ENCODE results near the gene PCNX1. TPM values are rescaled to one million over a fixed set of nuclear protein-coding genes. Genes with fewer than 3 reads are reported as not detected.
A peak's percentile ranks its signal among the peaks of the same experiment; 100 is the strongest.

PCNX1 gene
- total RNA-seq, 1 experiment from 2014 or later = 23.3 TPM

- intact Hi-C loops (cut with micrococcal nuclease) = loop anchor here (1.0 to 5.0 kb wide), 3 partner anchors 15 to 114 kb away; partner anchors contain the start of gene PCNX1
- TF ChIP-seq CTCF (conservative IDR thresholded peaks at IDR 0.05; ENCODE audit: low read depth, low read length) = no peak
- Histone ChIP-seq H3K4me1 (ENCODE audit: insufficient read depth, low read length) (peaks cover 22% of the 10 kb centered on the region), H3K4me2 (ENCODE audit: low read length) (peak overlapping the region; percentile 47), H3K79me2 (ENCODE audit: low read length) (no peaks in the 10 kb centered on the region), H4K20me1 (ENCODE audit: low read length) (no peaks in the 10 kb centered on the region; the same call in 1 of the 2 replicates), H3K9ac (ENCODE audit: low read length) (no peak overlapping the region; the same call in 1 of the 2 replicates), H2AFZ (ENCODE audit: low read length) (no peak overlapping the region; the same call in 1 of the 2 replicates), H3K4me3 (ENCODE audit: low read length) (peak overlapping the region; percentile 27), H3F3A (ENCODE audit: low read length, unreplicated experiment) (peaks cover 4% of the 10 kb centered on the region), H3K27ac (ENCODE audit: low read length) (peak overlapping the region; percentile 84), H3K27me3 (ENCODE audit: low read length) (no peaks in the 10 kb centered on the region), H3K9me2 (replicated peaks; ENCODE audit: low read length) (no peaks in the 10 kb centered on the region), H3K9me3 (ENCODE audit: low read length) (no peaks in the 10 kb centered on the region), H3K36me3 (ENCODE audit: low read depth, low read length) (peaks cover 4% of the 10 kb centered on the region; the same call in 1 of the 2 replicates)
- DNase-seq (peak; percentile 96), ATAC-seq (peak; percentile 95)
- no TSS peak for BruUV-seq (replicated peaks)
- CTCF ChIA-PET = interaction anchor here (0.7 kb wide), 1 partner anchor 1645 kb away, joined by 3 read pairs; no protein-coding TSS in a partner anchor
- POLR2A ChIA-PET (ENCODE audit: unreplicated experiment) = interaction anchor here (0.6 kb wide), 1 partner anchor 15 kb away, joined by 3 read pairs; no protein-coding TSS in a partner anchor
Measured at GRCh38 chr14:71021347-71022011, 114.2 kb downstream of the PCNX1 start.

- H3K9me2 ChIP-seq (replicated peaks; ENCODE audit: low read length) = no peaks in the 10 kb centered on the region
- no TSS peak for BruUV-seq (replicated peaks)
- TF ChIP-seq EZH2phosphoT487 (IDR thresholded peaks at IDR 0.05; ENCODE audit: borderline replicate concordance, low read length) = no peak
- ATAC-seq (peak; percentile 50), DNase-seq (peak; percentile 55)
- peak overlapping the region; percentile 69 for H3K4me2 ChIP-seq (ENCODE audit: low read length)
- peak overlapping the region; percentile 17 for H3K4me3 ChIP-seq (ENCODE audit: low read length)
- H2AFZ ChIP-seq (ENCODE audit: low read length) = no peak overlapping the region
- H3K9me3 ChIP-seq (ENCODE audit: low read length) = no peaks in the 10 kb centered on the region
- ChIA-PET CTCF (interaction anchor here (0.7 kb wide), 1 partner anchor 1644 kb away, joined by 3 read pairs; no protein-coding TSS in a partner anchor), POLR2A (ENCODE audit: unreplicated experiment) (interaction anchor here (0.6 kb wide), 3 partner anchors 14 to 1980 kb away, joined by 3 to 13 read pairs (median 3); no protein-coding TSS in a partner anchor)
- H3K27ac ChIP-seq (ENCODE audit: low read length) = peak overlapping the region; percentile 83
- no peaks in the 10 kb centered on the region for H3K79me2 ChIP-seq (ENCODE audit: low read length)
- H4K20me1 ChIP-seq (ENCODE audit: low read length) = no peaks in the 10 kb centered on the region; the same call in 1 of the 2 replicates
- intact Hi-C loops (cut with micrococcal nuclease) = loop anchor here (1.0 to 5.0 kb wide), 3 partner anchors 16 to 115 kb away; partner anchors contain the start of gene PCNX1
- H3K9ac ChIP-seq (ENCODE audit: low read length) = peak overlapping the region; percentile 40
- H3K27me3 ChIP-seq (ENCODE audit: low read length) = no peaks in the 10 kb centered on the region
- H3K4me1 ChIP-seq (ENCODE audit: insufficient read depth, low read length) = peaks cover 22% of the 10 kb centered on the region
- peaks cover 4% of the 10 kb centered on the region for H3F3A ChIP-seq (ENCODE audit: low read length, unreplicated experiment)
- peaks cover 4% of the 10 kb centered on the region; the same call in 1 of the 2 replicates for H3K36me3 ChIP-seq (ENCODE audit: low read depth, low read length)
Measured at GRCh38 chr14:71022012-71022869, 115.0 kb downstream of the PCNX1 start.

- no peaks in the 10 kb centered on the region for H3K79me2 ChIP-seq (ENCODE audit: low read length)
- H3K9me2 ChIP-seq (replicated peaks; ENCODE audit: low read length) = no peaks in the 10 kb centered on the region
- no peaks in the 10 kb centered on the region for H3F3A ChIP-seq (ENCODE audit: low read length, unreplicated experiment)
- CTCF ChIA-PET = no interaction called here
- POLR2A ChIA-PET (ENCODE audit: unreplicated experiment) = interaction anchor here (0.6 kb wide), 1 partner anchor 1979 kb away, joined by 13 read pairs; no protein-coding TSS in a partner anchor
- H3K27me3 ChIP-seq (ENCODE audit: low read length) = no peaks in the 10 kb centered on the region
- H3K4me1 ChIP-seq (ENCODE audit: insufficient read depth, low read length) = peaks cover 22% of the 10 kb centered on the region
- intact Hi-C loops (cut with micrococcal nuclease) = loop anchor here (1.0 to 5.0 kb wide), 3 partner anchors 17 to 116 kb away; partner anchors contain the start of gene PCNX1
- no peak overlapping the region for H2AFZ ChIP-seq (ENCODE audit: low read length)
- peak overlapping the region; percentile 17; the same call in 1 of the 2 replicates for H3K4me3 ChIP-seq (ENCODE audit: low read length)
- no peaks in the 10 kb centered on the region; the same call in 1 of the 2 replicates for H4K20me1 ChIP-seq (ENCODE audit: low read length)
- ATAC-seq (no peak), DNase-seq (no peak)
- TF ChIP-seq CTCF (conservative IDR thresholded peaks at IDR 0.05; ENCODE audit: low read depth, low read length) (no peak), EZH2phosphoT487 (IDR thresholded peaks at IDR 0.05; ENCODE audit: borderline replicate concordance, low read length) (no peak), EZH2 (IDR thresholded peaks at IDR 0.05; ENCODE audit: low read length, unreplicated experiment) (no peak)
- H3K36me3 ChIP-seq (ENCODE audit: low read depth, low read length) = peaks cover 4% of the 10 kb centered on the region; the same call in 1 of the 2 replicates
- H3K9me3 ChIP-seq (ENCODE audit: low read length) = no peaks in the 10 kb centered on the region
- TSS peak; percentile 32 for BruUV-seq (replicated peaks)
- peak overlapping the region; percentile 83 for H3K27ac ChIP-seq (ENCODE audit: low read length)
- no peak overlapping the region for H3K9ac ChIP-seq (ENCODE audit: low read length)
- H3K4me2 ChIP-seq (ENCODE audit: low read length) = peak overlapping the region; percentile 69
Measured at GRCh38 chr14:71022939-71023338, 115.7 kb downstream of the PCNX1 start.
